ENCODE data around the gene IGSF22.

The IGSF22 gene

GRCh38 chr11:18726040-18726439 is at the start of gene IGSF22:
TSS of gene IGSF22 (minus strand) at chr11:18726188. CDS start at chr11:18724236, 1,952 bp downstream.
- no peak for TF ChIP-seq CTCF (IDR thresholded peaks at IDR 0.05; ENCODE audit: low read depth, low read length)
- TF ChIP-seq MAX (IDR thresholded peaks at IDR 0.05; ENCODE audit: low read depth, low read length) = no peak
- TF ChIP-seq MYC (IDR thresholded peaks at IDR 0.05; ENCODE audit: low read depth, low read length) = no peak
- TF ChIP-seq POLR2A (IDR thresholded peaks at IDR 0.05; ENCODE audit: extremely low read depth, insufficient read length) = no peak
- no peak for DNase-seq (ENCODE audit: low read depth)
- no peak within 1 kb of the TSS for H3K4me3 ChIP-seq (ENCODE audit: low read depth, low read length)

GRCh38 chr11:18774801-18775200 is 48.8 kb upstream of the IGSF22 start:
- TF ChIP-seq MAX (IDR thresholded peaks at IDR 0.05; ENCODE audit: low read depth, low read length) (no peak), MYC (IDR thresholded peaks at IDR 0.05; ENCODE audit: low read depth, low read length) (no peak), CTCF (IDR thresholded peaks at IDR 0.05; ENCODE audit: low read depth, low read length) (no peak), POLR2A (IDR thresholded peaks at IDR 0.05; ENCODE audit: extremely low read depth, insufficient read length) (no peak)
- DNase-seq (ENCODE audit: low read depth) = no peak
- no peak overlapping the region for H3K4me3 ChIP-seq (ENCODE audit: low read depth, low read length)

- DNase-seq (ENCODE audit: low read depth) = no peak
- H3K4me3 ChIP-seq (ENCODE audit: low read depth, low read length) = no peak overlapping the region
- TF ChIP-seq MYC (IDR thresholded peaks at IDR 0.05; ENCODE audit: low read depth, low read length) = no peak
- no peak for TF ChIP-seq POLR2A (IDR thresholded peaks at IDR 0.05; ENCODE audit: extremely low read depth, insufficient read length)
- no peak for TF ChIP-seq MAX (IDR thresholded peaks at IDR 0.05; ENCODE audit: low read depth, low read length)
- no peak for TF ChIP-seq CTCF (IDR thresholded peaks at IDR 0.05; ENCODE audit: low read depth, low read length)
Measured at GRCh38 chr11:18773681-18774080, 47.7 kb upstream of the IGSF22 start.

- no peak for TF ChIP-seq POLR2A (IDR thresholded peaks at IDR 0.05; ENCODE audit: extremely low read depth, insufficient read length)
- no peak for TF ChIP-seq CTCF (IDR thresholded peaks at IDR 0.05; ENCODE audit: low read depth, low read length)
- TF ChIP-seq MYC (IDR thresholded peaks at IDR 0.05; ENCODE audit: low read depth, low read length) = no peak
- TF ChIP-seq MAX (IDR thresholded peaks at IDR 0.05; ENCODE audit: low read depth, low read length) = no peak
- DNase-seq (ENCODE audit: low read depth) = no peak
- H3K4me3 ChIP-seq (ENCODE audit: low read depth, low read length) = no peak overlapping the region
Measured at GRCh38 chr11:18773104-18773503, 47.1 kb upstream of the IGSF22 start.

- no peak for TF ChIP-seq MAX (IDR thresholded peaks at IDR 0.05; ENCODE audit: low read depth, low read length)
- TF ChIP-seq MYC (IDR thresholded peaks at IDR 0.05; ENCODE audit: low read depth, low read length) = no peak
- TF ChIP-seq POLR2A (IDR thresholded peaks at IDR 0.05; ENCODE audit: extremely low read depth, insufficient read length) = no peak
- no peak for TF ChIP-seq CTCF (IDR thresholded peaks at IDR 0.05; ENCODE audit: low read depth, low read length)
- H3K4me3 ChIP-seq (ENCODE audit: low read depth, low read length) = no peak overlapping the region
- DNase-seq (ENCODE audit: low read depth) = no peak
Measured at GRCh38 chr11:18772211-18772610, 46.2 kb upstream of the IGSF22 start.
